Tibial nerve (tissue), 4 donors: ENCODE data around the gene TMEM212. TPM values are rescaled to one million over a fixed set of nuclear protein-coding genes. Genes with fewer than 3 reads are reported as not detected.

Experiments
- DNase-seq, 2 donors: peaks; one replicate each; pipeline ENCODE4 v3.0.0-alpha.2; 2019; ENCODE audit warnings: low spot score in 2 of 2
- H3K27ac ChIP-seq, 4 donors: fragments of 200-600 bp; sonication (generic) in 3 of 4; one replicate each; pipeline ENCODE4 v1.5.1; 2017 to 2019; ENCODE audit warnings: mild to moderate bottlenecking in 1 of 4
- H3K27me3 ChIP-seq, 2 donors: fragments of 200-600 bp; sonication (generic) in 1 of 2; one replicate each; pipeline versions ENCODE4 v1.5.1 to v1.6.0; 2017 to 2019
- H3K36me3 ChIP-seq, 3 donors: fragments of 200-600 bp; sonication (generic); one replicate each; pipeline ENCODE4 v1.5.1; 2018 to 2019
- H3K4me1 ChIP-seq, 4 donors: fragments of 200-600 bp; sonication (generic) in 3 of 4; one replicate each; pipeline ENCODE4 v1.5.1; 2017 to 2019
- H3K4me3 ChIP-seq, 4 donors: fragments of 200-600 bp; sonication (generic) in 3 of 4; one replicate each; pipeline ENCODE4 v1.5.1; 2017 to 2019; ENCODE audit warnings: mild to moderate bottlenecking in 1 of 4, moderate library complexity in 1 of 4
- H3K9me3 ChIP-seq, 4 donors: fragments of 200-600 bp; sonication (generic) in 3 of 4; one replicate each; pipeline ENCODE4 v1.5.1; 2017 to 2019
- CTCF ChIP-seq, 5 experiments: fragments of 200-600 bp in 3 of 5; fragments of 450-650 bp in 2 of 5; sonication (generic) in 3 of 5; IDR thresholded peaks; one replicate each; pipeline ENCODE4 v1.5.1; 2016 to 2019; ENCODE audit warnings: antibody characterized with exemption in 5 of 5, mild to moderate bottlenecking in 3 of 5, moderate library complexity in 2 of 5
- EP300 ChIP-seq, 2 donors: sonication (generic); formaldehyde crosslinking; IDR thresholded peaks; one replicate each; pipeline ENCODE4 v1.6.1; 2017; ENCODE audit warnings: antibody characterized with exemption in 2 of 2, mild to moderate bottlenecking in 1 of 2
- POLR2A ChIP-seq, 2 donors: fragments of 450-650 bp; IDR thresholded peaks; one replicate each; pipeline ENCODE4 v1.6.1; 2017; ENCODE audit warnings: antibody characterized with exemption in 2 of 2, mild to moderate bottlenecking in 2 of 2, moderate library complexity in 2 of 2
- WGBS, 2 donors: methylation state at CpG; one replicate each; pipeline ENCODE4 v1.1.5; 2018; 5-methylcytosine and 5-hydroxymethylcytosine counted together
- total RNA-seq, 4 donors: library from RNA; depleted of rRNA; stranded (reverse); fragments of >200 nt; gene quantifications; one replicate each; pipeline ENCODE4 v1.1.0, GENCODE V29; 2016

The TMEM212 gene
- total RNA-seq, 4 donors from 2014 or later: not detected

GRCh38 chr3:171833789-171834460 is 9.2 kb upstream of the TMEM212 start:
- Histone ChIP-seq H3K27ac (peak overlapping the region in 1 of 4 donors; percentile 48), H3K4me3 (no peak overlapping the region), H3K27me3 (no peaks in the 10 kb centered on the region), H3K9me3 (no peaks in the 10 kb centered on the region), H3K4me1 (peaks cover 0 to 52% (median 13%) of the 10 kb centered on the region in 4 donors), H3K36me3 (no peaks in the 10 kb centered on the region)
- TF ChIP-seq EP300 (IDR thresholded peaks at IDR 0.05) (no peak), POLR2A (IDR thresholded peaks at IDR 0.05) (no peak), CTCF (IDR thresholded peaks at IDR 0.05) (peak; percentile 23 to 61 (median 39))
- no peak for DNase-seq
- WGBS, 2 donors: 33 to 39% methylated on average over 3 of the region's 3 CpGs

GRCh38 chr3:171834461-171834801 is 8.7 kb upstream of the TMEM212 start:
- Histone ChIP-seq H3K4me1 (peaks cover 0 to 51% (median 12%) of the 10 kb centered on the region in 4 donors), H3K4me3 (no peak overlapping the region), H3K27ac (peak overlapping the region in 1 of 4 donors; percentile 48), H3K36me3 (no peaks in the 10 kb centered on the region), H3K27me3 (no peaks in the 10 kb centered on the region), H3K9me3 (no peaks in the 10 kb centered on the region)
- no peak for DNase-seq
- TF ChIP-seq CTCF (IDR thresholded peaks at IDR 0.05) (no peak), POLR2A (IDR thresholded peaks at IDR 0.05) (no peak), EP300 (IDR thresholded peaks at IDR 0.05) (no peak)
- WGBS, 2 donors: 60 to 75% methylated on average over 5 of the region's 5 CpGs

GRCh38 chr3:171835116-171835515 is 8.0 kb upstream of the TMEM212 start:
- Histone ChIP-seq H3K4me3 (no peak overlapping the region), H3K27me3 (no peaks in the 10 kb centered on the region), H3K4me1 (peaks cover 0 to 44% (median 9%) of the 10 kb centered on the region in 4 donors), H3K27ac (no peak overlapping the region), H3K36me3 (no peaks in the 10 kb centered on the region), H3K9me3 (no peaks in the 10 kb centered on the region)
- DNase-seq: no peak
- WGBS, 2 donors: 87 to 90% methylated on average over 5 of the region's 5 CpGs
- TF ChIP-seq CTCF (IDR thresholded peaks at IDR 0.05) (no peak), EP300 (IDR thresholded peaks at IDR 0.05) (peak in 1 of 2 donors; percentile 41), POLR2A (IDR thresholded peaks at IDR 0.05) (no peak)

- 69 to 88% methylated on average over 2 of the region's 2 CpGs for WGBS, 2 donors
- Histone ChIP-seq H3K4me3 (no peak overlapping the region), H3K27ac (no peak overlapping the region), H3K27me3 (no peaks in the 10 kb centered on the region), H3K9me3 (no peaks in the 10 kb centered on the region), H3K36me3 (no peaks in the 10 kb centered on the region), H3K4me1 (peaks cover 0 to 39% (median 7%) of the 10 kb centered on the region in 4 donors)
- DNase-seq: no peak
- no peak for TF ChIP-seq POLR2A (IDR thresholded peaks at IDR 0.05)
Measured at GRCh38 chr3:171835613-171836012, 7.5 kb upstream of the TMEM212 start.

GRCh38 chr3:171836855-171837254 is 6.3 kb upstream of the TMEM212 start:
- no peak overlapping the region for H3K4me3 ChIP-seq
- no peaks in the 10 kb centered on the region for H3K9me3 ChIP-seq
- no peaks in the 10 kb centered on the region for H3K27me3 ChIP-seq
- H3K36me3 ChIP-seq: no peaks in the 10 kb centered on the region
- TF ChIP-seq CTCF (IDR thresholded peaks at IDR 0.05): no peak
- TF ChIP-seq EP300 (IDR thresholded peaks at IDR 0.05): no peak
- DNase-seq: no peak
- H3K4me1 ChIP-seq: peaks cover 0 to 42% (median 7%) of the 10 kb centered on the region in 4 donors
- 86 to 93% methylated on average over 3 of the region's 3 CpGs for WGBS, 2 donors
- no peak overlapping the region for H3K27ac ChIP-seq
